Occipital lobe (tissue), 2 donors: Measurements from ENCODE around the gene LHPP. TPM values are rescaled to one million over a fixed set of nuclear protein-coding genes. Genes with fewer than 3 reads are reported as not detected.
A peak's percentile ranks its signal among the peaks of the same experiment; 100 is the strongest.
"Not testable (repeated sequence)": the region's sequence is repeated elsewhere in the genome, so short reads cannot be mapped to it uniquely, and the experiment has no call there.

Experiments used
- DNase-seq: peaks from one replicate; lab custom pipeline; 2025; lab: John Stamatoyannopoulos, UW
- total RNA-seq: library from RNA; depleted of rRNA; stranded (reverse); fragments of >200 nt; gene quantifications from one replicate; pipeline ENCODE4 v1.2.3, GENCODE V29; 2014

Gene LHPP
- 9.7 TPM for total RNA-seq

GRCh38 chr10:124461642-124462347 is at the start of gene LHPP:
Gene LHPP, plus strand, starts transcription at chr10:124461823. Its CDS starts 40 bp downstream, at chr10:124461863.
- DNase-seq, result peak; percentile 75

- no peak for DNase-seq
Measured at GRCh38 chr10:124414076-124414475, 47.5 kb upstream of the LHPP start.

GRCh38 chr10:124415210-124415609 is 46.4 kb upstream of the LHPP start:
- no peak for DNase-seq

- no peak for DNase-seq
Measured at GRCh38 chr10:124416733-124417132, 44.9 kb upstream of the LHPP start.

GRCh38 chr10:124417895-124418725 is 43.5 kb upstream of the LHPP start:
- DNase-seq, result peak; percentile 61

GRCh38 chr10:124418726-124419501 is 42.7 kb upstream of the LHPP start, which contains the start of gene OAT:
Gene OAT, minus strand, starts transcription at chr10:124418923. Its CDS starts 6,752 bp downstream, at chr10:124412171.
- peak; percentile 92 for DNase-seq

GRCh38 chr10:124419635-124420034 is 42.0 kb upstream of the LHPP start:
- DNase-seq, result no peak

- DNase-seq, result no peak
Measured at GRCh38 chr10:124420254-124420653, 41.4 kb upstream of the LHPP start.

GRCh38 chr10:124422742-124423141 is 38.9 kb upstream of the LHPP start:
- DNase-seq, result no peak

GRCh38 chr10:124423813-124424212 is 37.8 kb upstream of the LHPP start:
- no peak for DNase-seq

- no peak for DNase-seq
Measured at GRCh38 chr10:124425227-124425962, 36.2 kb upstream of the LHPP start.

- no peak for DNase-seq
Measured at GRCh38 chr10:124428207-124428777, 33.3 kb upstream of the LHPP start.

GRCh38 chr10:124429576-124429975 is 32.0 kb upstream of the LHPP start:
- no peak for DNase-seq

- DNase-seq, result no peak
Measured at GRCh38 chr10:124430077-124430476, 31.5 kb upstream of the LHPP start.

GRCh38 chr10:124433461-124433860 is 28.2 kb upstream of the LHPP start:
- DNase-seq, result no peak

- not testable (repeated sequence) for DNase-seq
Measured at GRCh38 chr10:124435683-124436082, 25.9 kb upstream of the LHPP start.

- DNase-seq, result no peak
Measured at GRCh38 chr10:124436191-124436638, 25.4 kb upstream of the LHPP start.

GRCh38 chr10:124441694-124442093 is 19.9 kb upstream of the LHPP start:
- not testable (repeated sequence) for DNase-seq

GRCh38 chr10:124446830-124447750 is 14.5 kb upstream of the LHPP start:
- no peak for DNase-seq
